Left lung (tissue), 10 donors: ENCODE measurements around the gene ROBO2. TPM values are rescaled to one million over a fixed set of nuclear protein-coding genes. Genes with fewer than 3 reads are reported as not detected.

ENCODE experiments used
- ATAC-seq: fragments of 200-7000 bp; cut with Tn5 transposase; one replicate; pipeline ENCODE4 v1.9.1; 2020; ENCODE audit warnings: moderate library complexity
- DNase-seq, 4 donors: peaks; one replicate each; pipeline ENCODE4 v3.0.0-alpha.2; 2013 to 2020
- H3K27ac ChIP-seq, 2 donors: fragments of 200-600 bp; sonication (generic) in 1 of 2; one replicate each; pipeline versions ENCODE4 v1.5.0 to v1.8.0; 2020 to 2021
- H3K27me3 ChIP-seq, 2 donors: fragments of 200-600 bp; sonication (generic) in 1 of 2; one replicate each; pipeline versions ENCODE4 v1.5.0 to v1.8.0; 2020 to 2021
- H3K36me3 ChIP-seq, 2 donors: fragments of 200-600 bp; sonication (generic) in 1 of 2; one replicate each; pipeline versions ENCODE4 v1.5.0 to v1.8.0; 2020 to 2021
- H3K4me1 ChIP-seq, 2 donors: fragments of 200-600 bp; one replicate each; pipeline ENCODE4 v1.8.0; 2021
- H3K4me3 ChIP-seq, 2 donors: fragments of 200-600 bp; sonication (generic) in 1 of 2; one replicate each; pipeline versions ENCODE4 v1.5.0 to v1.8.0; 2020 to 2021; ENCODE audit warnings: mild to moderate bottlenecking in 1 of 2
- H3K9me3 ChIP-seq, 2 donors: fragments of 200-600 bp; sonication (generic) in 1 of 2; one replicate each; pipeline versions ENCODE4 v1.5.0 to v1.8.0; 2020 to 2021
- CTCF ChIP-seq, 2 donors: fragments of 200-600 bp; sonication (generic) in 1 of 2; IDR thresholded peaks; one replicate each; pipeline versions ENCODE4 v1.5.0 to v1.8.0; 2021; ENCODE audit warnings: antibody characterized with exemption in 2 of 2
- intact Hi-C, 2 donors: fragments of 100-400 bp; cut with DNase I; formaldehyde crosslinking; loops; one replicate each; pipeline versions ENCODE4 v1.11.2 to v1.14.2; 2022
- polyA plus RNA-seq, 6 donors: library from polyadenylated mRNA; unstranded; fragments of 120-200 nt; gene quantifications; one replicate each; pipeline ENCODE4 v1.2.1, GENCODE V29; 2013; ENCODE audit not compliant: insufficient read length in 6 of 6
- total RNA-seq, 2 donors: library from RNA; stranded (reverse); fragmentation: NEBNext Ultra II Directional; extraction: Animal tissue kit (Norgen Biotek cat#: 25700); gene quantifications; one replicate each; pipeline ENCODE4 v1.2.1, GENCODE V29; 2021
- donor health status: DM: no; HTN: yes; CAD: no.
- donor health status: DM: no; HTN: no; CAD: no.

Gene ROBO2
- total and polyA plus RNA-seq, 8 donors: 4.9 to 66.2 (median 51.1) TPM

- no peak overlapping the region for H3K4me3 ChIP-seq
- no peaks in the 10 kb centered on the region for H3K9me3 ChIP-seq
- no peaks in the 10 kb centered on the region for H3K36me3 ChIP-seq
- no peaks in the 10 kb centered on the region for H3K4me1 ChIP-seq
- intact Hi-C loops: no loop called here
- no peak for TF ChIP-seq CTCF (IDR thresholded peaks at IDR 0.05)
- no peaks in the 10 kb centered on the region for H3K27me3 ChIP-seq
- no peak overlapping the region for H3K27ac ChIP-seq
- ATAC-seq: no peak
- no peak for DNase-seq
Observed at GRCh38 chr3:77222701-77223100, 182.8 kb downstream of the ROBO2 start.

- H3K9me3 ChIP-seq: no peaks in the 10 kb centered on the region
- H3K27ac ChIP-seq: no peak overlapping the region
- no peak overlapping the region for H3K4me3 ChIP-seq
- intact Hi-C loops: no loop called here
- no peak for ATAC-seq
- no peak for DNase-seq
- no peaks in the 10 kb centered on the region for H3K4me1 ChIP-seq
- H3K36me3 ChIP-seq: no peaks in the 10 kb centered on the region
- H3K27me3 ChIP-seq: no peaks in the 10 kb centered on the region
- no peak for TF ChIP-seq CTCF (IDR thresholded peaks at IDR 0.05)
Observed at GRCh38 chr3:77227567-77227966, 187.7 kb downstream of the ROBO2 start.

GRCh38 chr3:77232557-77232956 lies 192.7 kb downstream of the ROBO2 start:
- intact Hi-C loops: no loop called here
- ATAC-seq (no peak), DNase-seq (no peak)
- Histone ChIP-seq H3K4me3 (no peak overlapping the region), H3K4me1 (no peaks in the 10 kb centered on the region), H3K27me3 (no peaks in the 10 kb centered on the region), H3K9me3 (no peaks in the 10 kb centered on the region), H3K36me3 (no peaks in the 10 kb centered on the region), H3K27ac (no peak overlapping the region)
- no peak for TF ChIP-seq CTCF (IDR thresholded peaks at IDR 0.05)

GRCh38 chr3:77234004-77234403 lies 194.1 kb downstream of the ROBO2 start:
- no peak for TF ChIP-seq CTCF (IDR thresholded peaks at IDR 0.05)
- no peak for ATAC-seq
- H3K27me3 ChIP-seq: no peaks in the 10 kb centered on the region

GRCh38 chr3:77236118-77236517 lies 196.2 kb downstream of the ROBO2 start:
- Histone ChIP-seq H3K9me3 (peaks cover 0 to 4% of the 10 kb centered on the region in 2 donors), H3K4me1 (no peaks in the 10 kb centered on the region), H3K27me3 (no peaks in the 10 kb centered on the region), H3K36me3 (no peaks in the 10 kb centered on the region), H3K4me3 (no peak overlapping the region), H3K27ac (no peak overlapping the region)
- DNase-seq (no peak), ATAC-seq (no peak)
- no peak for TF ChIP-seq CTCF (IDR thresholded peaks at IDR 0.05)
- intact Hi-C loops: no loop called here

More at GRCh38 chr3:77234004-77234403, 194.1 kb downstream of the ROBO2 start:
- Histone ChIP-seq H3K9me3 (no peaks in the 10 kb centered on the region), H3K4me1 (no peaks in the 10 kb centered on the region), H3K27ac (no peak overlapping the region), H3K36me3 (no peaks in the 10 kb centered on the region), H3K4me3 (no peak overlapping the region)
- no peak for DNase-seq
- intact Hi-C loops: no loop called here
